NCI-H2196 (cell line): ENCODE results near the gene DYRK3.

Experiments used
- DNase-seq: peaks from one replicate; lab custom pipeline; 2025; ENCODE audit not compliant: unreplicated experiment; lab: John Stamatoyannopoulos, UW

The DYRK3 gene

DNA sequence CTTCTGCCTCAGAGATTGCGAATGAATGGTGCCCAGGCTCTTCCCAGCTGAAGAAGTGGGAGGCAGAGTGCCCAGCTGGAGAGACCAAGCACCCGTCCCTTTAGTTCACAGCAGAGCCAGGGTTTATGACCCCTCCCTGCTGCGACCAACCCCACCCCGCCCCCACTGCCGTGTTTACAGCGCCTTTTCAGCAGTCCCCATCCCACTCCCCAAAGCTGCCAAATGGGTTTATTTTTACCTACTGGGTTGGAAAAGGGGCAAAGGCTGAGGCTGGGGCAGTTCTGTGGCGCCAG, 23.6 kb downstream of the DYRK3 start:
- DNase-seq = no peak

DNA sequence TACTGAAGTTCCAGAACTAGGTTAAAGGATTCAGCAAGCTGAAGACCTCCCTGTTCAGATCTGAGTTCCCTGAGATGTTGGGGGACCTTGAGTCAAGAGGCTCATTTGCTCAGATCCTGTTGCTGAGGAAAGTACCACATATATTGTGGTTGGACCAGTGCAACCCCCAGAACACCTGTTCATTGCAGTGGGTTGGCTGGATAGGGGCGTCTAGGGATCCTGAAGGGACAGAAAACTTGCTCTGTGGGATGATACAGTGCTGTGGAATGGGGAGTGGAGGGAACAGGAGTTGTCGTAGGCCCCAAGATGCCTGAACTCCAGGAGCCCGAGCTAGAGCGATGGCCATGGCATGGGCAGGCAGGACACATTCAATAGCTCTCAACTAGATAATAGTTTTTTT, 24.8 kb downstream of the DYRK3 start:
- no peak for DNase-seq

DNA sequence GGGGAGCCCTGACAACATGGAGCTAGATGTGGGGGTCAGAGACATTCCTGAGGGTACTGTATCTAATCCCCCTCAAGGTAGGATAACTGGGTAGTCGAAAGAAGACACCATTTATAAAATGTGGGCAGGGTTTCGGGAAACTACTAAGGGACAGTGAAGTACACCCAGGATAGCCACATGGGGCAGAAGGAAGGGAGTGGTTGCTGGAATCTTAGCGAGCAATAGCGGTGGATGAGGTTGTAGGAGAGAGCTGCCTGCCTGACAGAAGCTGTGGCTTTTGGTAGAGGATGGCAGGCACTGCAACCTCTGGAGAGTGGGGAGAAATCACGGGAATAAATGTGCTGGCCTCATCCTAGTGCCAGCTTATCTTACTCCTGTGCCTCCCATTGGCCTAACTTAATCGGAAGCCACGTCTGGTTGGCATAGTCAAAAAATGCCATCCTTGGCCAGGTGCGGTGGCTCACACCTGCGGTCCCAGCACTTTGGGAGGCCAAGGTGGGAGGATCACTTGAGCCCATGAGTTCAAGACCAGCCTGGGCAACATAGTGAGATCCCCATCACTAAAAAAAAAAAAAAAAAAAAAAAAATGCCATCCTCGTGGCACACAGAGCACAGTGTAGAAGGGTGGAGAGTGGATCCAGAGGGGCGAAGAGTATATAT, 26.0 kb downstream of the DYRK3 start:
- no peak for DNase-seq

DNA sequence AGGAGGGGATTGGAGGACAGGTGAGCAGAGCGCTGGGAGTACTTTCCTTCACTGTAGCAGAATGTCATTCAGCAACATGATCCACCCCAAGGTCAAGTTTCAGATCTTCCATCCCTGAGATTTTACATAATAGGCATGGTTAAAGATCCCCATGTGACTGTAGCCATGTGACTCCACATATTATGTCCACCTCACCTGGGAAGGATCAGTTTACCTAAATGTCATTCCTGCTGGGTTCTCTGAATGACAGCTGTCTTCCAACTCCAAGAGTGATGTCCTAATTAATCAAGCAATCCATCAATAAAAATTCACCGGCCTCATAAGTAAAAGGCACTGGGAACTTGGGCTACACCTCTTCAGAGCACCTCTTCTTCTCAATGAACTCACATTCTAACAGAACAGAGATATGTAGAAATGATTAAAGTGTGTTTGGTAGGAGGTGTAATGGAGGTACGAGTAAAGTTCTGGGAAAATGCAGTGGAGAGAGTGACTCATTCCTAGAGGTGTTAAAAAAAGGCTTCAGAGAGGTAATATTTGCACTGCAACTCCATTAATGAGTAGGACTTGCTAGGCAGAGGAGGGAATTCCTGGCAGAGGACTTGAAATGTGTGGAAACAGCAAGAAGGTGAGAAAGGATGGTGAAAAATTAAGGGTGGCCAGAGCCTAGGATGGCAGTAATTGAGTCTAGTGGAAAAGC, 27.2 kb downstream of the DYRK3 start:
- DNase-seq = no peak

DNA sequence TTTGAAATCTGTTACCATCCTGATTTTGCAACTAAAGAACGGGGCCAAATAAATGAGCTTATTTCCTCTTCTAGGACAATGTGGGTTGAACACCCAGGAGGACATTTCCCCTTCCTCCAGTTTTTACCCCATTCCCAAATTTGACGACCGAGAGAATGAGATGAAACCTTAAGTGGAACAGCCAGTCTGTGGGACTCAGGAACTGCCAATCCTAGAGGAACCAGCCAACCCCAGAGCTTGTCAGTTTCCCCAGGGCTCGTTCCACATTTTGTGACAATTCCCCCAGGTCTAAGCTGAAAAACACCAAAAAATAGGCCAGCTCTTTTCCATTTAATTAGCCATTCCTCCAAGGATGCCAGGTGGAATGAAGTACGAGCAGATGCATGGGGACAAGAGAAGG, 28.0 kb downstream of the DYRK3 start:
- no peak for DNase-seq

DNA sequence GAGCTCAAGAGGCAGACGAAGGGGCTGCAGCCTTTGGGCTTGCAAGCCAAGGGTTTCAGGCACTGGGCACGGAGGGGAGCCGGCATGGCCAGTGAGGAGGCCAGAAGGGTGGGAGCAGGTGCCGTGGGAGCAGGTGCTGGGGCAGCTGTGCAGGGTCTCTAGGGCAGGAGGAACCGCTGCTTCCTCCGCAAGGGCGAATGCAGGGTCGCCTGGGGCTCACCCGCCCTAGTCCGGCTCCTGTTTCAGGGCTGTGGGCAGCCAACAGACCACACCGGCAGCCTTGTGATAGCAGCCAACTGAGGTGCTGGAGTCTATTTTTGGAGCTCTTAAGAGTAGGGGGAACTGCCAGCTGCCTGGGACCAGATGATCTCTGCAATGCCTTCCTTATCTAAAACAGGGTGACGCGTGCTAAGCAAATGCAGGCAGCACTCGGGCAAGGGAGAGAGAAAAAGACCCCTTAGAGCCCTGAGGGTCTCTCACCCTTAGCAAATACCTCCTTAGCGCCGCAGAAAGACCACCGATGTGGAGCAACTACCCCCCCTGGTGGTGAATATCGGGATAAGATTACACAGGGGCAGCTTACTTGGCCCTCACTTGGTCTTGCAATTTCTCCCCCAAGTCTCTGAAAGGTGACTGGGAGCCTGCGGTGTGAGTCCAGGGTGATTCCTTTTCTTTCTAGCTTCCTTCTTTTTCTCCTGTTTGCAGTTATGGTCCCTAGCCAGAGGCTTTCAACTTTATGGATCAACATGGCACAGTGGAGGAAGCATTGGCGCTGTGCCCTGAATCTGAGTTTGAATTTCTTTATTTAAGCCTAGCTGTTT, 28.7 kb downstream of the DYRK3 start:
- DNase-seq = peak; percentile 67

DNA sequence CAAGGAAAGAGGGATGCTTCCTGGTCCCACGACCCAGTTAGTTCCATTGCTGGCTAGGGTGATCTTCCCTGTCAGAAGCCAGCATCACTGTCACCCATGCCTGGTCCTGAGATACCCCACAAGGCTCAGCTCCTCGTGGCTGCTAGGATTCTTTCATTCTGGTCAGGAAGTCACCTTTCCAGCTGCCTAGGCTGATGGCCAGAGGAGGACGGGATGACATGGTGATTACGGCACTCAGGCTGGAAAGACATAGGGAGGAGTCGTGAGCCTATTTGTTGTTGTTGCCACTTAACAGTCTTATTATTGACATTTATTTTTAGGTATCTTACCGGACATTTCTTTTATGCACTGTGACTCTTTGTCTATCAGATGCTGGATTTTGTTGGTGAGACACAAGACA, 29.4 kb downstream of the DYRK3 start:
- DNase-seq = no peak

DNA sequence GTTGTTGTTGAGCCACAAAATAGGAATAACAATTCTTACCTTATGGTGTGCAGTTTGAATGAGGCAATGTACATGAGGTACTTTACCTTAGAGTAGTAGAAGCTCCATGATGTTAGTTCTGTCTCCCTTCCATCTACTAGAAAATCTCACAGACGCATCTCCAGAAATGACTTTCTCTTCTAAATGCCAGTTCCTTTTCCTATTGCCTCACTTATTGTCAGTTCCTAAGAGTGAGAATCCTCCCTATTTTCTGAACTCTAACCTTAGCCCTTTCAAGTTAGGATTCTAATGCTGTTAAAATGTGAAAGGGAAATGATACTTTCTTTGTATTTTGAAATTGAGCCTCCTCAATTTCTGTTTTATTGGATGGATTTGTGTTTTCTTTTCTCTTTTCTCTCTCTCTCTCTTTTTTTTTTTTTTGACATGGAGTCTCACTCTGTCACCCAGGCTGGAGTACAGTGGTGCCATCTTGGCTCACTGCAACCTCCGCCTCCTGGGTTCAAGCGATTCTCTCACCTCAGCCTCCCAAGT, 30.8 kb downstream of the DYRK3 start:
- no peak for DNase-seq

DNA sequence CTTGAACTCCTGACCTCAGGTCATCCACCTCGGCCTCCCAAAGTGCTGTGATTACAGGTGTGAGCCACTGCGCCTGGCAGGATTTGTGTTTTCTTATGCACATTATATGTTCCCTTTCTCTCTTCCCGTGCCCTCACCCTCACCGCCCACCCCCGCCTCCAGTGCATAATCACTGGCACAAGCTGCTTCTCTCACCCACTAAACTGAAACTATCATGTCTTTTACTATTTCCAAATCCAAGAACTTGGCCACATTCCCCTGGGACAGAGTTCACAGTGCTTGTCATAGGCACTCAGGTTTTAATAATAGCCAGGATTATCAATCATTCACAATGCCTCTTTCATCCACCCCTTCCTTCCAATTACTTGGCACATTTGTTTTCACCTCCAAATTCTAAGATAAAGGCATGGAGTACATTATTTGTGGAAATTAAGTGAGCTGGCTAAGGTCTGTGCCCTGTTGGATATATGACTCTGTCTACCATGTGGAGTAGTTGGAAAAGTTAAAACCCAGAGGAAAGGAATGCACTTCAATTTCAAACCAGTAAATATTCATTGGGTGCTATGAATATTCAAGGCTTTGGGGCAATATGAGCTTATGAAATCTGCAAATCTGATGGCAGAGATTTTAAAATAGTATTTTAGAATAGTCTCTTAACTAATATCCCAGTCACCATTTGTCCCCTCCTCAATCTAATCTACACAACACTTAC, 31.8 kb downstream of the DYRK3 start:
- no peak for DNase-seq

DNA sequence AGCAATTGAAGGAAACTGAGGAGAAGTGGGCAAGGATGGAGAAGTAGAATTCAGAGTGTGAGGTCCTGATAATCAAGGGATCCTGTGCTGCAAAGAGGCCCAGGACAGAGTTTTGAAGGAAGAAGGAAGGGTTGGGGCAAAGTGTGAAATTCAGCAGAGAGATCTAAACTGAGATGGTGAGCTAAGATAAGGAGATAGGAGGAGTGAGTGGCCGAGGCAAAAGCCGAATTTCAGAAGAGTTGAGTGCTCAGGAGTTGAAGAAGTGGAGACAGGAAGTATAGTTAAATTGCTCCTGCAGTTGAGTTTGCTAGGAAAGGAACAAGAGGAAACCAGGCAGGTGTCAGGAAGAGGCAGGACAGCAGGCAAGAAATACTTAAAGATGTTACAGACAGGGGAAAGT, 33.0 kb downstream of the DYRK3 start:
- DNase-seq = no peak

DNA sequence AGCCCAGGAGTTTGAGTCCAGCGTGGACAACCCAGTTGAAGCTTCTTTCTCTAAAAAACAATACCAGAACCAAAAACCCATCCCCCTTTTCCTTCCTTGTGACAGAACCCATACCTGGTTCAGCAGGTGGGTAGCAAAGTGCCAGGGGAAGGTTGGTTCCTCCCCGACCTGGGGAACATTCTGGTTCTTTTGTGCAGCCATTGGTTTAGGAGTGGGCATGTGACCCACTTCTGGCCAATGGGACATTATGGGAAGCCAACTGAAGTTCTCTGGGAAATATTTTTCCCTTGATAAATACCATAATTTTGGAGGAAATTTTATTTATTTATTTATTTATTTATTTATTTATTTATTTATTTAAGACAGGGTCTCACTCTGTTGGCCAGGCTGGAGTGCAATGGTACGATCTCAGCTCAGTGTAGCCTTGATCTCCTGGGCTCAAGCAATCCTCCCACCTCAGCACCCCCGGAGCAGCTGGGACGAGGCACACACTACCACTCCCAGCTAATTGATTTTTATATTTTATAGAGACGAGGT, 33.6 kb downstream of the DYRK3 start:
- DNase-seq = no peak

DNA sequence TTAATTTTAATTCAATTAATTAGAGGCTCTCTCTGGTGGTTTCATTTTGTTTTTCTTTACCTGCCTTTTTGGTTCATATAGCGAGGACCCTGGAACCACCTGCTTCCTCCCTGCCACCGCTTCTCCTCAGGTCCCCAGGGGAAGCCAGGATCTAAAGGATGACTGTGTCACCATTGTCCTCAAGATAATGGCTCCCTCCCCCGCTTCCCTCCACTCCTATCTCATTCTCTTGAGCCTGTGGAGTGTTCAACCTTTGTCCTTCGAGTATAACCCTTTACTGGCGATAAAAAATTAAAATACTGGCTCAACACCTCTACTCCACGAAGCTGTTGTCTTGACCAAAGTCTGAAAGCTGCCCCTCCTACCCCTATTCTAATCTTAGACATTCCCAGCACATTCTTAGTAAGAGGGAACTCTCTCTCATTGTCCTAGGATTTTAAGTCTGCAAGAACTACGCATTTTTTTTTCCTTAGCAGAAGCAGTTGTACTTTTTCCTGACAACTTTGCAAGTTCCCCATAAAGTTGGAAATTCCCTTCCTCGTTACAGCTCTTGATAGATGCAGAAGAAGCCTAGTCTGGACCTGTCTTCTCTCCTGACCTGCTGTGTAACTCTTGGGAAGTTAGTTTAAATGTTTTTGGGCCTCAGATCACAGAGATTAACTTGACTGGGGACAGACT, 36.8 kb downstream of the DYRK3 start:
- DNase-seq = no peak

DNA sequence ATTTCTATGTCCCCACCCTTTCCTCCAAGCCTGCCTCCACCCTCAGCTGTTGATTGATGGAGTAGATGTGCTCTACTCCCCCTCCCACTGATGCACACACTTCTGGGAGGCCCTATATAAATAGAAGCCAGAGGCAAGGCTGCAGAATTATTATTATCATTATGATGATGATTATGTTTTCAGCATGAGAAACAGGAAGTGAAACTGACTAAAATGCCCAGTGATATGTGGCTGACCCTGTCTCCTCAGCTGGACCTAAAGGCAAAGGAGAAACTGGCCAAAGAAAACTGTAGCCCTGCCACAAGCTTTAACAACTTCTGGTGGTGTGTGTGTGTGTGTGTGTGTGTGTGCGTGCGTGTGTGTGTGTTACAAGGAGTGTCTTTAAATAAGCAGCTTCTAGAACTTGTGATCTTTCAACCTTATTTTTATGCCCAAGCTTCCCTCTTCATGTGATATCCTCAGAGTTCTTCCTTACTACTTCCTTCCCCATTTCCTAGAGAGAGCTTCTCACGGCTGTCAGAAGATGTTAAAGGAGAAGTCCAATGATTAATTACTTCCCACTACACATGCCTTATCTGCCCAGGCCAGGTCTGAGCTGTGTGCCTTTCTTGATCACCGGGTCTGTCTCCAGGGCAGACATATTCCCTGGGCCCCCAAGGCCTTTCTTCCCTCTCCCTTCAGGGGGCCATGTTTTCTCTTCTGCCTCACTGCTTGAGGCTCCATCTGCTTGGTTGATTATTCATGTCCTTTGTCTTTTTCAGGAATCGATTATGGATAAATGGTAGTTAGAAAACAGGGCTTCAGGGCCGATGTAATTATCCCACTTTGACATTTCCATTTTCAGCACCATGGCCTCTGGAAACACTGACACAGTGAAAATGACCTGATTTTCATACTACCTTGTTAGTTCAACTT, 37.8 kb downstream of the DYRK3 start:
- no peak for DNase-seq

DNA sequence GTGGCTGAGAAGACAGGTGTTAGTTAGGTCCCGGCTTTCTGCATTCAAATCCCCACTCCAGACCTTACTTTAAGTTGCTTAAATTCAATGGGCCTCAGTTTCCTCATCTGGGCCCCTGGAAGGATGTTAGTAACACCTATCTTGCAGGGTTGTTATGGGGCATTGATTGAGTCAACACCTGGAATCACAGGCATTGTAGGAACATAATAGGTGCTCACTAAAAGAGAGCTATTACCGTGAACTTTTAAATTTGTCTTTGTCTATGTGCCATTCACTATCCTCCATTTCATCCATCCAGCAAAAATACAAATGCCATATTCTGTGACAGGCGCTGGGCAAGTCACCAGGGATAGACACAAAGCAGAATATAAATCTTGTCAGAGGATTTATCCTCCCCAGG, 38.9 kb downstream of the DYRK3 start:
- no peak for DNase-seq

DNA sequence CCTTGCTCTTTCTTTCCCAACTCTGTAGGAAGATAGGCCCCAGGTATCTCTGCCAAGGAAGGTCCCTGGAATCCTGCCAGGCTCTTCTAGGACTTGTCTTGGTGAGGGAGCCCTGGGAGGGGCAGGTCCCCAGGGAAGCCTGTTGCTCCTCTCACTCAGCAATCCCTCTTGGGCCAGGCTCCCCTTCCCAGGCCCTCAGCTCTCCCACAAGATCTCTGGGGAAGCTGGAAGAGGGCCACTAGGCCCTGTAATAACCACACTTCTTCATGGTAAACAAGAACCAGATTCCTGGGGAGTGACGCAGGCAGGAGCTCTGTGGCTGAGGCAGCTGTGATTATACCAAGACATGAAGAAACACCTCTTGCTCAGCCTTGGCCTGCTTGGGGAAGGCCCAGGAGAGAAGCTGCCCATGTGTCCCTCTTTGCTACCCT, 39.4 kb downstream of the DYRK3 start:
- no peak for DNase-seq

DNA sequence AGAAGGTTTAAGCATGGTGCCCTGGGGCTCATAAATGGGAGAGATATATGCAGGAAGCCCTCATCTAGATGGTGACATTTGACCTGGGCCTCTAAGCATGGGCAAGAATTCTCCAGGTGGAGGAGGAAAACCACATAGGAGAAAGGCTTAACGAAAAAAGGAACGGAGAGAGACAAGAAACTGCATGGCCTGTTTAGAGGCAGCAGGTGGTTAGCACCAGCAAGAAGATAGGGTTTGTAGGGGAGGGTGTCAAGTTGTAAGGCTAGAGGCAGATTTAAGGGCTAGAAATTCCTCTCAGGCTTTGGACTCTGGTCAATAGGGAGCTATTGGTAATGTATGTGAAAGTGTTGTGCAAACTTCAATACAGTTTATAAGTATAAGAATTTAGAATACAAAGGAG, 41.2 kb downstream of the DYRK3 start:
- DNase-seq = no peak

DNA sequence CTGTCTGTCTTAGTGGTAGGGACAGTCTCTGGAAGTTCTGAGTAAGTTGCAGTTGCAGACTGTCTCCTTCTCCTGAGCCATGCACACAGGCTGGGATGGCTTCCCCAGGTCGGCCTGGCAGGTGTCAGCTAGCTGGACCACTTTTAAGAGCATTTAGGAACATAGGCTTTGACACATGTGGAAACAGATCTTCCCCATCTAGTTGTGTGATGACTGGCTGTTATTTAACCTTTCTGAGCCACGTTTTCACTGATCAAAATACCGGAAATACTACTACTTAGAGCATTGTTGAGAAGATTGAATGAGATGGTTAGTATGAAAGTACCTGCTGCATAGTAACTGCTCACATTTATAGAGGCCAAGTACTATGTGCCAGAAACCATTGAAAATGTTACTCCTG, 43.2 kb downstream of the DYRK3 start:
- no peak for DNase-seq

DNA sequence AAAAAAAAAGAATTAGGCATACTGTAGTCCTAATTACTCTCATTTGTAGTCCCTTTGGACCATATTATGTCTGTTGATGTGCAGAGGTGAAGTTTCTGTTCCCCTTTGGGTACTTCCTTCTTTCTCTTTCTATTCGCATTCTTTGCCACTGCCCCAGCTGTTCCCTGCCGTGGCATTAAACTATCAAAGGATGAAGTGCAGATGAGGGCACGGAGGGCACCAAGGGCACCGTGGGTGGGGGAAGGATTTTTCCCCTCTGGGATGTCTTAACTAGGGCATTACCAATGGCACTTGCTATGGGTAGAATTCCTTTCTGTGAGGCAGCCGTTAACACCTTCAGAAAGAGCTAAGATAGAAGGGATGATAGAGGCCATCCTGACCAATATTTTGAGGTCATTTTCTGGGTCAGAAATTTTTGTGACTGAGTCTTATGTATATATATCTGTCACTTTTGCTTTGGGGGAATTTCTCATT, 44.4 kb downstream of the DYRK3 start:
- no peak for DNase-seq

DNA sequence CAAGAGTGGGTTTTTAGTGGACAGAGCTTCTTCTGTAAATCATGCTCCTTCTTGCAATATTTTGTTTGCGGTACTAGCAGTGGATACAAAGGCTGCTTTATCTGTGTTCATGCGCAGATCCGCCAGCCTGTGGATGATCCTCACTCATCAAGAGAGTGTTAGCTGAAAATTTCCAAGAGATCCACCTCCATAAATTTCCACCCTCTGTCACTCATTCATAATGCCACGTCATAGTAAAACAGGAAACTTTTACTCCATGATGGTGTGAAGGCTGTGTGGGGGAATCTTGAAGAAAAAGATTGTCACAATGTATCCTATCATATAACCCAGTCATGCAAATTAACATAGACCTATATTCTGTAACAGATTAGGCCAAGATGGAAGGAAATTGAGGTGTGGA, 44.9 kb downstream of the DYRK3 start:
- no peak for DNase-seq
